Measurements from ENCODE around the gene LSS. TPM values are rescaled to one million over a fixed set of nuclear protein-coding genes. Genes with fewer than 3 reads are reported as not detected.
A peak's percentile ranks its signal among the peaks of the same experiment; 100 is the strongest.

Gene LSS
- total and polyA plus RNA-seq, 2 donors from 2014 or later = 15.8 to 24.6 TPM

DNA sequence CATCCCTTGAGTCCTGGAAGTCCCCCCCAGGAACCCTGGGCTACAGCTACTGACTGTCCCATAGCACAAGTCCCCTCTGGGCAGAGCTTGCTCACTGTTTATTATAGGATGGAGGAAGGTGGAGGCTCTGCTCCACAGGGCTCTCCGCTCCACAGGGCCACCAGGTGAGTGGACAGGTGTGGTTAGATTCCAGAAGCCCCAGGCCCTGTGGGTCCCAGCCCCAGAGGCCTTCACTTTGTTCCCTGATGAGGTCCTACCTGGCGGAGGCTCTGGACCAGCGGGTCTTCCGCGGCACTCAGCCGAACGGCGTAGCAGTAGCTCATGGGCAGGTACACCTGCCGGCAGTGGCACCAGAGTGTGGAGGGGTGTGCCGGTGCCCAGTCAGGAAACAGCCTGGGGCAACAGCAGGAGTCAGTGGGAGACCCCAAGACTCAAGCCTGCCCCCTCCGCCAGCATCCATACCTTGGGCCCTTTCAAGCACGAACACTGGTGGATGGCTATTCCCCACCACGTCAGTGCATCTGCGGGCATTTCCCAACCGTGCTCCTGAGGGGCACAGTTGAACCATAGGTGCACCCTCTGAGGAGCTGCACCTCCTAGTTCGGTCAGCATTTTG, 12.3 kb downstream of the LSS start:
- Histone ChIP-seq H3K27ac (ENCODE audit: low read depth in 2 of 2, low read length in 2 of 2) (no peak overlapping the region), H3K4me3 (ENCODE audit: low read length in 3 of 3) (no peak overlapping the region), H3K4me1 (ENCODE audit: control insufficient read depth in 2 of 3, insufficient read depth in 2 of 3, low read depth in 1 of 3, low read length in 3 of 3) (no peaks in the 10 kb centered on the region), H3K36me3 (ENCODE audit: control insufficient read depth in 2 of 3, insufficient read depth in 3 of 3, low read length in 3 of 3) (peaks cover 0 to 15% (median 4%) of the 10 kb centered on the region in 3 donors), H3K9ac (ENCODE audit: low read length in 3 of 3) (no peak overlapping the region), H3K27me3 (ENCODE audit: control insufficient read depth, insufficient read depth, low read length) (no peaks in the 10 kb centered on the region), H3K9me3 (ENCODE audit: control insufficient read depth in 2 of 3, insufficient read depth in 1 of 3, low read length in 3 of 3) (no peaks in the 10 kb centered on the region)
- DNase-seq (peak in 2 of 5 donors; percentile 6 to 11), FAIRE-seq (no peak)
- TF ChIP-seq, protein P1, sequence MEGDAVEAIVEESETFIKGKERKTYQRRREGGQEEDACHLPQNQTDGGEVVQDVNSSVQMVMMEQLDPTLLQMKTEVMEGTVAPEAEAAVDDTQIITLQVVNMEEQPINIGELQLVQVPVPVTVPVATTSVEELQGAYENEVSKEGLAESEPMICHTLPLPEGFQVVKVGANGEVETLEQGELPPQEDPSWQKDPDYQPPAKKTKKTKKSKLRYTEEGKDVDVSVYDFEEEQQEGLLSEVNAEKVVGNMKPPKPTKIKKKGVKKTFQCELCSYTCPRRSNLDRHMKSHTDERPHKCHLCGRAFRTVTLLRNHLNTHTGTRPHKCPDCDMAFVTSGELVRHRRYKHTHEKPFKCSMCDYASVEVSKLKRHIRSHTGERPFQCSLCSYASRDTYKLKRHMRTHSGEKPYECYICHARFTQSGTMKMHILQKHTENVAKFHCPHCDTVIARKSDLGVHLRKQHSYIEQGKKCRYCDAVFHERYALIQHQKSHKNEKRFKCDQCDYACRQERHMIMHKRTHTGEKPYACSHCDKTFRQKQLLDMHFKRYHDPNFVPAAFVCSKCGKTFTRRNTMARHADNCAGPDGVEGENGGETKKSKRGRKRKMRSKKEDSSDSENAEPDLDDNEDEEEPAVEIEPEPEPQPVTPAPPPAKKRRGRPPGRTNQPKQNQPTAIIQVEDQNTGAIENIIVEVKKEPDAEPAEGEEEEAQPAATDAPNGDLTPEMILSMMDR (IDR thresholded peaks at IDR 0.05; ENCODE audit: borderline replicate concordance, extremely low read depth, insufficient read depth) = no peak
- intact Hi-C loops (cut with DNase I) = no loop called here

DNA sequence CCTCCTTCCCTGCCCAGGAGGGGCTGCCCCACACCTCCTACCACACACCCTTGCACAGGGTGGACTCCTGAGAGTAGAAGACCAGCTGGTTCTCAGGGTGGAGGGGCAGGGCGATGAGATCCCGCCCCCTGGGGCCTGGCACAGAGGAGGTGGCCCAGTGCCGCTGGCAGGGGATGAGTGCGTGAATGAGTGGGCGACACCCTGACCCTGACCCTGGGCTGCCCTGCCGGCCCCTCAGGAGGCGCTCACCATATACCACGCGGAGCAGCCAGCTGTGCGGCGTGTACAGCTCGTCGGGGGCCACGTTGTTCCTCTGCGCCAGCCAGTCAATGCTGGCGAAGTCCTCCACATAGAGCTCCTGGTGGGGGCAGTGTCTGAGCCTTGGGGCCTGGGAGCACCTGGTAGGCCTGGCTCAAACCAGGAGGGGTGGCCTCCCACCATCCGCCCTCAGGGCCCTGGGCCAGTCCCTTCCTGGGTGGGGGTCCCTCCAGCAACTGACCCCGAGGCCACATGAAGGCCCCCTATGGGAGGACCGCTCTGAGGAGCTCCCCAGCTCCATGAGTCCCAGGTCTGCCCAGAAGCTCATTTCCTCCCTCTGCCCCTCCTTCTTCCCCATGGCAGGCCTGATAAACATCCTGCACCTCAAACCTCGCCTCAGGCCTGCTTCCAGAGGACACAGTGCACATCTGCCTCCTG, 13.0 kb downstream of the LSS start:
- Histone ChIP-seq H3K27me3 (ENCODE audit: control insufficient read depth, insufficient read depth, low read length) (no peaks in the 10 kb centered on the region), H3K36me3 (ENCODE audit: control insufficient read depth in 2 of 3, insufficient read depth in 3 of 3, low read length in 3 of 3) (peaks cover 0 to 15% (median 6%) of the 10 kb centered on the region in 3 donors), H3K27ac (ENCODE audit: low read depth in 2 of 2, low read length in 2 of 2) (no peak overlapping the region), H3K9ac (ENCODE audit: low read length in 3 of 3) (no peak overlapping the region), H3K9me3 (ENCODE audit: control insufficient read depth in 2 of 3, insufficient read depth in 1 of 3, low read length in 3 of 3) (no peaks in the 10 kb centered on the region), H3K4me3 (ENCODE audit: low read length in 3 of 3) (no peak overlapping the region), H3K4me1 (ENCODE audit: control insufficient read depth in 2 of 3, insufficient read depth in 2 of 3, low read depth in 1 of 3, low read length in 3 of 3) (no peaks in the 10 kb centered on the region)
- intact Hi-C loops (cut with DNase I) = no loop called here
- DNase-seq (peak in 2 of 5 donors; percentile 8 to 39), FAIRE-seq (no peak)
- TF ChIP-seq, protein P1 (IDR thresholded peaks at IDR 0.05; ENCODE audit: borderline replicate concordance, extremely low read depth, insufficient read depth) = no peak

DNA sequence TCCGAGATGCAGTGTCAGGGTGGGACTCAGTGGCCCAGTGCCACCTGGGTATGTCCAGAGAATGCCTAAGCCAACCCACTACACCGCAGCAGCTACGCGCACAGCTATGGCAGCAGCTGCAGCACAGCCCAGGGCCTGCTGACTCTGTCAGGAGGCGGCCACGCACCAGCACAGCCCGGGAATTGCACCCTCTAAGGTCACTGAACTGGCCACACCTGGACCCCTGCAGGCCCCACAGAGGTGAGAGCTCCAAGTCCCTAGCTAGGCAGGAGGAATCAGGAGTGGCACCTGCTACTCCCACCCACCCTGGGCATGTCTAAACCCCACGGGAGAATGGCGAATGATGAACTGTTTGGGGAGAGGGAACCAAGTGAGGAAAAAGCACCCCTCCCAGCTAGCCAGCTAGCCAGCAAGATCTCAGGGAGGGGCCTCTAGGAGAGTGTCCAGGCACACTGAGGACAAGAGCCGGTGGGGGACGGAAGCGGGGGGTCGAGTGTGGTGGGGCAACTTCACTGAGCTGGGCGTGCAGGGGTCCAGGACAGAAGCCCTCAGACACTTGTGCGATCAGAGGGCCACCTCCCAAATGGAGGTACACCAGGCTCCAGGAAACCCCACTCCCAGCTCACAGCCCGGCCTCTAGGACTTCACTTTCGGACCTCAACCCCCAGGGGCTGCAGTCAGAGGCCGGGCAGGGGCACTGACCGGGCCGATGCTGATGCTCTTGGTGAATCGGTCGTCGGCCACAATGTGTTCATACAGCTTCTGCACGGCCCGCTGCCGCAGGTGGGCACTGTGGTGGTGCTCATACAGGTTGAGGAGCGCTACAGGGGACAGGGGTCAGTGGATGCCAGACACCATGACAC, 13.9 kb downstream of the LSS start:
- TF ChIP-seq, protein P1 (IDR thresholded peaks at IDR 0.05; ENCODE audit: borderline replicate concordance, extremely low read depth, insufficient read depth) = no peak
- FAIRE-seq (no peak), DNase-seq (peak in 1 of 5 donors; percentile 4)
- H3K36me3 ChIP-seq (ENCODE audit: control insufficient read depth in 2 of 3, insufficient read depth in 3 of 3, low read length in 3 of 3) = peaks cover 0 to 14% (median 6%) of the 10 kb centered on the region in 3 donors
- intact Hi-C loops (cut with DNase I) = no loop called here
- no peaks in the 10 kb centered on the region for H3K9me3 ChIP-seq (ENCODE audit: control insufficient read depth in 2 of 3, insufficient read depth in 1 of 3, low read length in 3 of 3)
- no peaks in the 10 kb centered on the region for H3K4me1 ChIP-seq (ENCODE audit: control insufficient read depth in 2 of 3, insufficient read depth in 2 of 3, low read depth in 1 of 3, low read length in 3 of 3)
- no peaks in the 10 kb centered on the region for H3K27me3 ChIP-seq (ENCODE audit: control insufficient read depth, insufficient read depth, low read length)
- H3K27ac ChIP-seq (ENCODE audit: low read depth in 2 of 2, low read length in 2 of 2) = no peak overlapping the region
- H3K9ac ChIP-seq (ENCODE audit: low read length in 3 of 3) = no peak overlapping the region
- no peak overlapping the region for H3K4me3 ChIP-seq (ENCODE audit: low read length in 3 of 3)

All from kidney (tissue), 14 donors.